ENCODE data around the gene TPCN2. TPM values are rescaled to one million over a fixed set of nuclear protein-coding genes. Genes with fewer than 3 reads are reported as not detected.

TPCN2 gene
- total and polyA plus RNA-seq, 2 of the 4 experiments (the other 2 are of a cell fraction) = 3.4 to 8.0 TPM

GRCh38 chr11:69000831-69001242, 47.9 kb upstream of the TPCN2 start (continued):
- peak; percentile 67; the same call in 1 of the 2 replicates for TF ChIP-seq FOS (IDR thresholded peaks at IDR 0.05; ENCODE audit: low read depth, low read length)

GRCh38 chr11:69001243-69002081, 47.3 kb upstream of the TPCN2 start:
- TF ChIP-seq CTCF (conservative IDR thresholded peaks at IDR 0.05; ENCODE audit: low read depth, low read length) (no peak), POLR2A (IDR thresholded peaks at IDR 0.05; ENCODE audit: low read depth, low read length) (no peak), RFX5 (IDR thresholded peaks at IDR 0.05; ENCODE audit: low read depth, low read length) (no peak)
- H3K56ac ChIP-seq (ENCODE audit: extremely low read depth, insufficient read depth, low read length) = no peak overlapping the region
- H4K5ac ChIP-seq (ENCODE audit: low read depth, low read length) = no peak overlapping the region; the same call in 1 of the 2 replicates
- 0 out of 2 replicates have a peak overlapping the region, but pooled peaks have one; percentile 11 for H4K91ac ChIP-seq (ENCODE audit: insufficient read depth, low read depth, low read length)
- no peaks in the 10 kb centered on the region; the same call in 1 of the 2 replicates for H4K20me1 ChIP-seq (ENCODE audit: insufficient read depth, low read length)
- H3K4me3 ChIP-seq (ENCODE audit: insufficient read depth, low read depth, low read length) = no peak overlapping the region
- peak overlapping the region; percentile 81 for H2AK9ac ChIP-seq (replicated peaks; ENCODE audit: low read depth, low read length, poor library complexity)
- no peaks in the 10 kb centered on the region for H3K27me3 ChIP-seq (ENCODE audit: control insufficient read depth, insufficient read depth, low read length)
- peaks cover 26% of the 10 kb centered on the region for H3K4me1 ChIP-seq (ENCODE audit: control insufficient read depth, insufficient read depth, low read length)
- peaks cover 3 to 19% of the 10 kb centered on the region in 2 experiments; a peak in 3 of 4 replicates for H3K79me1 ChIP-seq (ENCODE audit: low read depth in 1 of 2, low read length in 2 of 2)
- peak overlapping the region; percentile 58; the same call in 1 of the 2 replicates for H3K14ac ChIP-seq (replicated peaks; ENCODE audit: low read depth, low read length)
- no peak overlapping the region for H3K9ac ChIP-seq (ENCODE audit: low read depth, low read length)
- H3K4me2 ChIP-seq (ENCODE audit: low read depth, low read length) = no peak overlapping the region; the same call in 1 of the 2 replicates
- no peak overlapping the region for H2BK15ac ChIP-seq (ENCODE audit: low read depth, low read length)
- H3K4ac ChIP-seq (ENCODE audit: low read depth, low read length) = peak overlapping the region; percentile 88
- dilution Hi-C loops (cut with HindIII; ENCODE audit: low sequenced_read_pairs, unreplicated experiment) (no loop called here), intact Hi-C loops (cut with micrococcal nuclease) (loop anchor here (5.0 kb wide), 1 partner anchor 99 kb away; the partner anchor contains the start of genes IGHMBP2 and MRPL21), in situ Hi-C loops (cut with MboI; ENCODE audit: low sequenced_read_pairs) (no loop called here)
- peak; percentile 1 for ATAC-seq (ENCODE audit: low read depth)
- H2BK120ac ChIP-seq (ENCODE audit: low read depth, low read length) = peak overlapping the region; percentile 54; the same call in 1 of the 2 replicates
- BruUV-seq (replicated peaks) = no TSS peak
- peak overlapping the region; percentile 29; the same call in 1 of the 2 replicates for H3K23ac ChIP-seq (ENCODE audit: low read depth, low read length)
- peak overlapping the region; percentile 3; the same call in 1 of the 2 replicates for H3K18ac ChIP-seq (ENCODE audit: low read depth, low read length)
- peaks cover 10% of the 10 kb centered on the region; the same call in 1 of the 2 replicates for H3K9me1 ChIP-seq (ENCODE audit: insufficient read depth, low read length)
- WGBS, 2 experiments (ENCODE audit: extremely low coverage in 2 of 2, insufficient read length in 1 of 2) = 80% methylated on average over 9 of the region's 23 CpGs; no CpG with 5 or more reads in 1 of the 2 experiments
- H2BK20ac ChIP-seq (ENCODE audit: low read depth, low read length) = no peak overlapping the region
- no peak overlapping the region for H2BK5ac ChIP-seq (ENCODE audit: low read depth, low read length, poor library complexity, severe bottlenecking)
- H2AK5ac ChIP-seq (ENCODE audit: low read depth, low read length) = peak overlapping the region; percentile 77; the same call in 1 of the 2 replicates
- no peaks in the 10 kb centered on the region for H3K9me3 ChIP-seq (ENCODE audit: control insufficient read depth, insufficient read depth, low read length)
- no peak for DNase-seq
- POLR2A ChIA-PET (ENCODE audit: unreplicated experiment) = interaction anchor here (0.9 kb wide), 1 partner anchor 12 kb away, joined by 6 read pairs; the partner anchor contains the start of gene MRGPRF
- H3K27ac ChIP-seq (ENCODE audit: insufficient read depth, low read length) = peak overlapping the region; percentile 53; the same call in 1 of the 2 replicates
- H2AFZ ChIP-seq (replicated peaks; ENCODE audit: low read length, poor library complexity) = peak overlapping the region; percentile 14
- no peak overlapping the region; a peak in 1 of 4 replicates for H4K8ac ChIP-seq (ENCODE audit: low read depth in 2 of 2, low read length in 2 of 2)
- peaks cover 36% of the 10 kb centered on the region for H3K36me3 ChIP-seq (ENCODE audit: control insufficient read depth, insufficient read depth, low read length)
- CTCF ChIA-PET = interaction anchor here (1.1 kb wide), 1 partner anchor 11 kb away, joined by 6 read pairs; the partner anchor contains the start of gene MRGPRF

Data from IMR-90 (cell line).